Adrenal gland (tissue), 5 donors: ENCODE measurements around the gene WIZ.

Source experiments
- POLR2A ChIP-seq, 2 donors: fragments of 450-650 bp; IDR thresholded peaks; one replicate each; pipeline ENCODE4 v1.6.1; 2017; ENCODE audit warnings: antibody characterized with exemption in 2 of 2, mild to moderate bottlenecking in 2 of 2, moderate library complexity in 1 of 2
- TF ChIP-seq, protein P1 (sequence below), 6 experiments: fragments of 450-650 bp in 4 of 6; fragments of 200-600 bp in 2 of 6; sonication (generic) in 1 of 6; IDR thresholded peaks; 1 replicate in 5 of 6; 2 replicates in 1 of 6; pipeline versions ENCODE4 v1.5.1 to v1.8.0; 2016 to 2021; ENCODE audit warnings: antibody characterized with exemption in 6 of 6, mild to moderate bottlenecking in 2 of 6, moderate library complexity in 1 of 6
- donor health status: DM: no; HTN: no; CAD: no.

DNA sequence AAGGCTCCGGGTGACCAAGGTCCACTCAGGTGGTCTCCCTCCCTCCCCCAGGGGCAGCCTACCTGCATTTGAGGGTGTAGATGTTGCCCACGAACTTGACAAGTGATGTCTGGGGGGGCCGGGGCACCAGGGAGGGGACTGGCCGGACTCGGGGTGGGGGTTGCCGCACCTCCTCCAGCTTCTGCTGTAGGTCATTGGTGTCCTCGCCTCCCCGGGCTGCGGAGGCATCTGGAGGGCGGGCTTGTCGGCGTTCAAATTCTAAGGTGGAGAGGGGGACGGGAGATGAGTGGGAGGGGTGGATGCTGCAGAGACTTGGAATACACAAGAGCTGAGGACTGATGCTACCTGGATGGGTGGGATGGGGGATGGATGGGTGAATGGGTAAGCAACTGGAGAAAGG, 25.6 kb downstream of the WIZ start:
- TF ChIP-seq POLR2A (IDR thresholded peaks at IDR 0.05), result no peak
- TF ChIP-seq, protein P1, sequence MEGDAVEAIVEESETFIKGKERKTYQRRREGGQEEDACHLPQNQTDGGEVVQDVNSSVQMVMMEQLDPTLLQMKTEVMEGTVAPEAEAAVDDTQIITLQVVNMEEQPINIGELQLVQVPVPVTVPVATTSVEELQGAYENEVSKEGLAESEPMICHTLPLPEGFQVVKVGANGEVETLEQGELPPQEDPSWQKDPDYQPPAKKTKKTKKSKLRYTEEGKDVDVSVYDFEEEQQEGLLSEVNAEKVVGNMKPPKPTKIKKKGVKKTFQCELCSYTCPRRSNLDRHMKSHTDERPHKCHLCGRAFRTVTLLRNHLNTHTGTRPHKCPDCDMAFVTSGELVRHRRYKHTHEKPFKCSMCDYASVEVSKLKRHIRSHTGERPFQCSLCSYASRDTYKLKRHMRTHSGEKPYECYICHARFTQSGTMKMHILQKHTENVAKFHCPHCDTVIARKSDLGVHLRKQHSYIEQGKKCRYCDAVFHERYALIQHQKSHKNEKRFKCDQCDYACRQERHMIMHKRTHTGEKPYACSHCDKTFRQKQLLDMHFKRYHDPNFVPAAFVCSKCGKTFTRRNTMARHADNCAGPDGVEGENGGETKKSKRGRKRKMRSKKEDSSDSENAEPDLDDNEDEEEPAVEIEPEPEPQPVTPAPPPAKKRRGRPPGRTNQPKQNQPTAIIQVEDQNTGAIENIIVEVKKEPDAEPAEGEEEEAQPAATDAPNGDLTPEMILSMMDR (IDR thresholded peaks at IDR 0.05), result no peak
